GM23338 (cell line): ENCODE data around the gene ADGRG1. TPM values are rescaled to one million over a fixed set of nuclear protein-coding genes. Genes with fewer than 3 reads are reported as not detected.

Source experiments
- STAT1 ChIP-seq: IDR thresholded peaks from one replicate; pipeline ENCODE4 v1.6.1; 2016; ENCODE audit warnings: antibody characterized with exemption; ENCODE audit not compliant: unreplicated experiment
- ZNF114 ChIP-seq: fragments of 250-450 bp; sonication (Bioruptor Pico); IDR thresholded peaks from 2 replicates; pipeline ENCODE4 v1.5.0; 2020; ENCODE audit warnings: mild to moderate bottlenecking, moderate library complexity
- polyA plus RNA-seq: library from polyadenylated mRNA; unstranded; fragments of >200 nt; fragmentation: Nextera tagmentation; extraction: Ambion mirVana; gene quantifications from 2 replicates; pipeline ENCODE4 v1.2.1, GENCODE V29; 2016
- total RNA-seq: library from RNA; depleted of rRNA; stranded (reverse); fragments of >200 nt; shearing (Covaris generic); gene quantifications from 2 replicates; pipeline ENCODE4 v1.2.3, GENCODE V29; 2014
- TF ChIP-seq, protein P1 (sequence below): fragments of 250-450 bp; sonication (Bioruptor Pico); IDR thresholded peaks from 2 replicates; pipeline ENCODE4 v1.5.0; 2020; ENCODE audit warnings: mild to moderate bottlenecking, moderate library complexity
- TF ChIP-seq, protein P2 (sequence below): IDR thresholded peaks from one replicate; pipeline ENCODE4 v1.6.1; 2018; ENCODE audit warnings: antibody characterized with exemption; ENCODE audit not compliant: unreplicated experiment

ADGRG1 gene
- total and polyA plus RNA-seq, 2 experiments from 2014 or later = 0.14 to 0.47 TPM

DNA sequence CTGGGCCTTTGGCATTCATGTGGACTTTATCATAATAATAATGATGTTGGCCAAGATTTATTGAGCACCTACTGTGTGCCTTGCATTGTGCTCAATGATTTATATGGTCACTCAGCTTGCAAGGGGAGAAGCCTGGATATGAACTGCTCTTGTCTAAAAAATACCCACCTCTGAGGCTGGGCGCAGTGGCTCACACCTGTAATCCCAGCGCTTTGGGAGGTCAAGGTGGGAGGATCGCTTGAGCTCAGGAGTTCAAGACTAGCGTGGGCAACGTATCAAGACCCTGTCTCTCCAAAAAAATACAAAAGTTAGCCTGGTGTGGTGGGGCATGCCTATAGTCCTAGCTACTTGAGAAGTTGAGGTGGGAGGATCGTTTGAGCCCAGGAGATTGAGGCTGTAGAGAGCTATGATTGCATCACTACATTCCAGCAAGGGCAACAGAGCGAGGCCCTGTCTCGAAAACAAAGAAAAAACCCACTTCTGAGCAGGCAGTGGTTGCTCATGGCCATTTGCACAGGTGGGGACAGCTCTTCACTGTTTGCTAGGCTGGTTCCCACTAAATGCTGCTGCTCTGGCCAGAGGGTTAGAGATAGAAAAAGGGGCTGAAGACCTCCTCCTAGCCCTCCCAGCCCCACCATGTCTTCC, 4.3 kb upstream of the ADGRG1 start (continued):
- TF ChIP-seq, protein P1, sequence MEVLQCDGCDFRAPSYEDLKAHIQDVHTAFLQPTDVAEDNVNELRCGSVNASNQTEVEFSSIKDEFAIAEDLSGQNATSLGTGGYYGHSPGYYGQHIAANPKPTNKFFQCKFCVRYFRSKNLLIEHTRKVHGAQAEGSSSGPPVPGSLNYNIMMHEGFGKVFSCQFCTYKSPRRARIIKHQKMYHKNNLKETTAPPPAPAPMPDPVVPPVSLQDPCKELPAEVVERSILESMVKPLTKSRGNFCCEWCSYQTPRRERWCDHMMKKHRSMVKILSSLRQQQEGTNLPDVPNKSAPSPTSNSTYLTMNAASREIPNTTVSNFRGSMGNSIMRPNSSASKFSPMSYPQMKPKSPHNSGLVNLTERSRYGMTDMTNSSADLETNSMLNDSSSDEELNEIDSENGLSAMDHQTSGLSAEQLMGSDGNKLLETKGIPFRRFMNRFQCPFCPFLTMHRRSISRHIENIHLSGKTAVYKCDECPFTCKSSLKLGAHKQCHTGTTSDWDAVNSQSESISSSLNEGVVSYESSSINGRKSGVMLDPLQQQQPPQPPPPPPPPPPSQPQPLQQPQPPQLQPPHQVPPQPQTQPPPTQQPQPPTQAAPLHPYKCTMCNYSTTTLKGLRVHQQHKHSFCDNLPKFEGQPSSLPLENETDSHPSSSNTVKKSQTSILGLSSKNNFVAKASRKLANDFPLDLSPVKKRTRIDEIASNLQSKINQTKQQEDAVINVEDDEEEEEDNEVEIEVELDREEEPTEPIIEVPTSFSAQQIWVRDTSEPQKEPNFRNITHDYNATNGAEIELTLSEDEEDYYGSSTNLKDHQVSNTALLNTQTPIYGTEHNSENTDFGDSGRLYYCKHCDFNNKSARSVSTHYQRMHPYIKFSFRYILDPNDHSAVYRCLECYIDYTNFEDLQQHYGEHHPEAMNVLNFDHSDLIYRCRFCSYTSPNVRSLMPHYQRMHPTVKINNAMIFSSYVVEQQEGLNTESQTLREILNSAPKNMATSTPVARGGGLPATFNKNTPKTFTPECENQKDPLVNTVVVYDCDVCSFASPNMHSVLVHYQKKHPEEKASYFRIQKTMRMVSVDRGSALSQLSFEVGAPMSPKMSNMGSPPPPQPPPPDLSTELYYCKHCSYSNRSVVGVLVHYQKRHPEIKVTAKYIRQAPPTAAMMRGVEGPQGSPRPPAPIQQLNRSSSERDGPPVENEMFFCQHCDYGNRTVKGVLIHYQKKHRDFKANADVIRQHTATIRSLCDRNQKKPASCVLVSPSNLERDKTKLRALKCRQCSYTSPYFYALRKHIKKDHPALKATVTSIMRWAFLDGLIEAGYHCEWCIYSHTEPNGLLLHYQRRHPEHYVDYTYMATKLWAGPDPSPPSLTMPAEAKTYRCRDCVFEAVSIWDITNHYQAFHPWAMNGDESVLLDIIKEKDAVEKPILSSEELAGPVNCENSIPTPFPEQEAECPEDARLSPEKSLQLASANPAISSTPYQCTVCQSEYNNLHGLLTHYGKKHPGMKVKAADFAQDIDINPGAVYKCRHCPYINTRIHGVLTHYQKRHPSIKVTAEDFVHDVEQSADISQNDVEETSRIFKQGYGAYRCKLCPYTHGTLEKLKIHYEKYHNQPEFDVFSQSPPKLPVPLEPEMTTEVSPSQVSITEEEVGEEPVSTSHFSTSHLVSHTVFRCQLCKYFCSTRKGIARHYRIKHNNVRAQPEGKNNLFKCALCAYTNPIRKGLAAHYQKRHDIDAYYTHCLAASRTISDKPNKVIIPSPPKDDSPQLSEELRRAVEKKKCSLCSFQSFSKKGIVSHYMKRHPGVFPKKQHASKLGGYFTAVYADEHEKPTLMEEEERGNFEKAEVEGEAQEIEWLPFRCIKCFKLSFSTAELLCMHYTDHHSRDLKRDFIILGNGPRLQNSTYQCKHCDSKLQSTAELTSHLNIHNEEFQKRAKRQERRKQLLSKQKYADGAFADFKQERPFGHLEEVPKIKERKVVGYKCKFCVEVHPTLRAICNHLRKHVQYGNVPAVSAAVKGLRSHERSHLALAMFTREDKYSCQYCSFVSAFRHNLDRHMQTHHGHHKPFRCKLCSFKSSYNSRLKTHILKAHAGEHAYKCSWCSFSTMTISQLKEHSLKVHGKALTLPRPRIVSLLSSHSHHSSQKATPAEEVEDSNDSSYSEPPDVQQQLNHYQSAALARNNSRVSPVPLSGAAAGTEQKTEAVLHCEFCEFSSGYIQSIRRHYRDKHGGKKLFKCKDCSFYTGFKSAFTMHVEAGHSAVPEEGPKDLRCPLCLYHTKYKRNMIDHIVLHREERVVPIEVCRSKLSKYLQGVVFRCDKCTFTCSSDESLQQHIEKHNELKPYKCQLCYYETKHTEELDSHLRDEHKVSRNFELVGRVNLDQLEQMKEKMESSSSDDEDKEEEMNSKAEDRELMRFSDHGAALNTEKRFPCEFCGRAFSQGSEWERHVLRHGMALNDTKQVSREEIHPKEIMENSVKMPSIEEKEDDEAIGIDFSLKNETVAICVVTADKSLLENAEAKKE (CRISPR knock-in tag) = no peak
- no peak for TF ChIP-seq STAT1
- no peak for TF ChIP-seq ZNF114 (CRISPR knock-in tag)
- TF ChIP-seq, protein P2, sequence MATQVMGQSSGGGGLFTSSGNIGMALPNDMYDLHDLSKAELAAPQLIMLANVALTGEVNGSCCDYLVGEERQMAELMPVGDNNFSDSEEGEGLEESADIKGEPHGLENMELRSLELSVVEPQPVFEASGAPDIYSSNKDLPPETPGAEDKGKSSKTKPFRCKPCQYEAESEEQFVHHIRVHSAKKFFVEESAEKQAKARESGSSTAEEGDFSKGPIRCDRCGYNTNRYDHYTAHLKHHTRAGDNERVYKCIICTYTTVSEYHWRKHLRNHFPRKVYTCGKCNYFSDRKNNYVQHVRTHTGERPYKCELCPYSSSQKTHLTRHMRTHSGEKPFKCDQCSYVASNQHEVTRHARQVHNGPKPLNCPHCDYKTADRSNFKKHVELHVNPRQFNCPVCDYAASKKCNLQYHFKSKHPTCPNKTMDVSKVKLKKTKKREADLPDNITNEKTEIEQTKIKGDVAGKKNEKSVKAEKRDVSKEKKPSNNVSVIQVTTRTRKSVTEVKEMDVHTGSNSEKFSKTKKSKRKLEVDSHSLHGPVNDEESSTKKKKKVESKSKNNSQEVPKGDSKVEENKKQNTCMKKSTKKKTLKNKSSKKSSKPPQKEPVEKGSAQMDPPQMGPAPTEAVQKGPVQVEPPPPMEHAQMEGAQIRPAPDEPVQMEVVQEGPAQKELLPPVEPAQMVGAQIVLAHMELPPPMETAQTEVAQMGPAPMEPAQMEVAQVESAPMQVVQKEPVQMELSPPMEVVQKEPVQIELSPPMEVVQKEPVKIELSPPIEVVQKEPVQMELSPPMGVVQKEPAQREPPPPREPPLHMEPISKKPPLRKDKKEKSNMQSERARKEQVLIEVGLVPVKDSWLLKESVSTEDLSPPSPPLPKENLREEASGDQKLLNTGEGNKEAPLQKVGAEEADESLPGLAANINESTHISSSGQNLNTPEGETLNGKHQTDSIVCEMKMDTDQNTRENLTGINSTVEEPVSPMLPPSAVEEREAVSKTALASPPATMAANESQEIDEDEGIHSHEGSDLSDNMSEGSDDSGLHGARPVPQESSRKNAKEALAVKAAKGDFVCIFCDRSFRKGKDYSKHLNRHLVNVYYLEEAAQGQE = no peak
